ENCODE data around the gene DPYSL5. TPM values are rescaled to one million over a fixed set of nuclear protein-coding genes. Genes with fewer than 3 reads are reported as not detected.

DPYSL5 gene
- total and polyA plus RNA-seq, 10 of the 15 experiments (the other 5 are each of a cell fraction or from before 2014, with no cell fraction given), result not detected

GRCh38 chr2:26932974-26933373 lies 85.0 kb downstream of the DPYSL5 start:
- H3K9ac ChIP-seq (ENCODE audit: control insufficient read depth, insufficient read depth, low read length), result no peak overlapping the region
- H3K79me2 ChIP-seq (ENCODE audit: control insufficient read depth, insufficient read depth, low read length), result no peaks in the 10 kb centered on the region
- in situ Hi-C loops (cut with MboI), result no loop called here
- no peak for DNase-seq (ENCODE audit: low read depth, low spot score)
- no peaks in the 10 kb centered on the region for H3K4me1 ChIP-seq (ENCODE audit: control insufficient read depth, insufficient read depth, low read length)
- ChIA-PET CTCF (interaction anchor here (1.0 to 1.7 kb wide), 4 partner anchors 9 to 86 kb away, joined by 3 to 8 read pairs (median 5); no protein-coding TSS in a partner anchor), POLR2A (interaction anchor here (0.6 kb wide), 1 partner anchor 27 kb away, joined by 3 read pairs; no protein-coding TSS in a partner anchor), RAD21 (ENCODE audit: unreplicated experiment) (no interaction called here), SMC1A (ENCODE audit: uncharacterized antibody, unreplicated experiment) (interaction anchor here (0.9 kb wide), 1 partner anchor 10 kb away, joined by 4 read pairs; no protein-coding TSS in a partner anchor)
- H3K4me2 ChIP-seq (ENCODE audit: control insufficient read depth, insufficient read depth), result no peak overlapping the region
- no peaks in the 10 kb centered on the region for H3K36me3 ChIP-seq (ENCODE audit: control insufficient read depth in 2 of 2, insufficient read depth in 2 of 2, low read length in 1 of 2)
- H2AFZ ChIP-seq (ENCODE audit: control insufficient read depth, low read depth, low read length), result no peak overlapping the region
- H4K20me1 ChIP-seq (ENCODE audit: control insufficient read depth, insufficient read depth), result no peaks in the 10 kb centered on the region
- no peak overlapping the region for H3K27ac ChIP-seq (ENCODE audit: control insufficient read depth, insufficient read depth)
- TF ChIP-seq SMC3 (IDR thresholded peaks at IDR 0.05; ENCODE audit: borderline replicate concordance, low read length) (no peak), PAX5 (IDR thresholded peaks at IDR 0.05; ENCODE audit: borderline replicate concordance, low read depth, low read length) (no peak), RFX5 (IDR thresholded peaks at IDR 0.05; ENCODE audit: low read depth, low read length) (no peak)
- no peak for FAIRE-seq
- intact Hi-C loops (cut with micrococcal nuclease; ENCODE audit: unreplicated experiment), result no loop called here
- ATAC-seq, result no peak
- BruUV-seq (replicated peaks), result no TSS peak
- H3K27me3 ChIP-seq (replicated peaks in 1 of 2; ENCODE audit: control insufficient read depth in 2 of 2, insufficient read depth in 2 of 2, low read length in 1 of 2), result peaks cover 0 to 3% of the 10 kb centered on the region in 2 experiments; a peak in 3 of 4 replicates
- H3K4me3 ChIP-seq, result no peak overlapping the region
- 51% methylated on average over 11 of the region's 11 CpGs for WGBS (ENCODE audit: insufficient coverage, insufficient replicate concordance, low lambda C conversion rate, missing lambda C conversion rate)
- H3K9me3 ChIP-seq (replicated peaks; ENCODE audit: control insufficient read depth, insufficient read depth, low read length), result no peaks in the 10 kb centered on the region

GRCh38 chr2:26933431-26934334 lies 85.8 kb downstream of the DPYSL5 start:
- Histone ChIP-seq H3K4me3 (no peak overlapping the region), H3K4me1 (ENCODE audit: control insufficient read depth, insufficient read depth, low read length) (no peaks in the 10 kb centered on the region), H3K79me2 (ENCODE audit: control insufficient read depth, insufficient read depth, low read length) (no peaks in the 10 kb centered on the region), H4K20me1 (ENCODE audit: control insufficient read depth, insufficient read depth) (no peaks in the 10 kb centered on the region), H3K27me3 (replicated peaks in 1 of 2; ENCODE audit: control insufficient read depth in 2 of 2, insufficient read depth in 2 of 2, low read length in 1 of 2) (peaks cover 0 to 3% of the 10 kb centered on the region in 2 experiments; a peak in 3 of 4 replicates), H3K9ac (ENCODE audit: control insufficient read depth, insufficient read depth, low read length) (no peak overlapping the region), H3K9me3 (replicated peaks; ENCODE audit: control insufficient read depth, insufficient read depth, low read length) (no peaks in the 10 kb centered on the region), H3K27ac (ENCODE audit: control insufficient read depth, insufficient read depth) (no peak overlapping the region), H3K4me2 (ENCODE audit: control insufficient read depth, insufficient read depth) (no peak overlapping the region), H3K36me3 (ENCODE audit: control insufficient read depth in 2 of 2, insufficient read depth in 2 of 2, low read length in 1 of 2) (no peaks in the 10 kb centered on the region), H2AFZ (ENCODE audit: control insufficient read depth, low read depth, low read length) (no peak overlapping the region)
- POLR2A ChIA-PET, result no interaction called here
- no peak for DNase-seq (ENCODE audit: low read depth, low spot score)
- in situ Hi-C loops (cut with MboI), result no loop called here
- BruUV-seq (replicated peaks), result no TSS peak
- SMC1A ChIA-PET (ENCODE audit: uncharacterized antibody, unreplicated experiment), result interaction anchor here (0.9 kb wide), 1 partner anchor 11 kb away, joined by 4 read pairs; no protein-coding TSS in a partner anchor
- no peak for ATAC-seq
- 24% methylated on average over 16 of the region's 16 CpGs for WGBS (ENCODE audit: insufficient coverage, insufficient replicate concordance, low lambda C conversion rate, missing lambda C conversion rate)
- RAD21 ChIA-PET (ENCODE audit: unreplicated experiment), result no interaction called here
- intact Hi-C loops (cut with micrococcal nuclease; ENCODE audit: unreplicated experiment), result no loop called here
- CTCF ChIA-PET, result interaction anchor here (1.0 to 1.8 kb wide), 5 partner anchors 9 to 87 kb away, joined by 3 to 8 read pairs (median 4); no protein-coding TSS in a partner anchor
- no peak for FAIRE-seq
- TF ChIP-seq SIN3A (IDR thresholded peaks at IDR 0.05; ENCODE audit: low read depth, low read length) (no peak), CEBPZ (IDR thresholded peaks at IDR 0.05; ENCODE audit: low read depth, low read length) (no peak), ZNF274 (IDR thresholded peaks at IDR 0.05; ENCODE audit: insufficient read depth, insufficient read length) (no peak), IRF3 (IDR thresholded peaks at IDR 0.05) (no peak), NRF1 (conservative IDR thresholded peaks at IDR 0.05; ENCODE audit: low read depth, low read length) (no peak), SMAD5 (IDR thresholded peaks at IDR 0.05; ENCODE audit: low read depth) (no peak)

All from GM12878 (cell line).